ENCODE measurements around the gene MARCO.

The MARCO gene

GRCh38 chr2:118905206-118905605, 36.8 kb upstream of the MARCO start:
- H3K36me3 ChIP-seq (replicated peaks), result no peaks in the 10 kb centered on the region
- in situ Hi-C loops (cut with HindIII; ENCODE audit: low pct_ligation_motif_present, low sequenced_read_pairs), result no loop called here
- H3K27me3 ChIP-seq (replicated peaks), result no peaks in the 10 kb centered on the region
- H3K27ac ChIP-seq, result no peak overlapping the region
- TF ChIP-seq CTCF (IDR thresholded peaks at IDR 0.05; ENCODE audit: low read depth, low read length, missing control alignments), result no peak
- H3K4me3 ChIP-seq (ENCODE audit: low read depth, low read length), result no peak overlapping the region
- no peak for DNase-seq

- TF ChIP-seq CTCF (IDR thresholded peaks at IDR 0.05; ENCODE audit: low read depth, low read length, missing control alignments), result no peak
- no peak for DNase-seq
- Histone ChIP-seq H3K27me3 (replicated peaks) (no peaks in the 10 kb centered on the region), H3K27ac (no peak overlapping the region), H3K4me3 (ENCODE audit: low read depth, low read length) (no peak overlapping the region), H3K36me3 (replicated peaks) (no peaks in the 10 kb centered on the region)
- in situ Hi-C loops (cut with HindIII; ENCODE audit: low pct_ligation_motif_present, low sequenced_read_pairs), result no loop called here
These were observed 35.8 kb upstream of the MARCO start for GRCh38 chr2:118906186-118906585.

GRCh38 chr2:118907759-118908158, 34.2 kb upstream of the MARCO start:
- in situ Hi-C loops (cut with HindIII; ENCODE audit: low pct_ligation_motif_present, low sequenced_read_pairs), result no loop called here
- DNase-seq, result no peak
- no peak for TF ChIP-seq CTCF (IDR thresholded peaks at IDR 0.05; ENCODE audit: low read depth, low read length, missing control alignments)
- Histone ChIP-seq H3K4me3 (ENCODE audit: low read depth, low read length) (no peak overlapping the region), H3K27ac (no peak overlapping the region), H3K27me3 (replicated peaks) (no peaks in the 10 kb centered on the region), H3K36me3 (replicated peaks) (no peaks in the 10 kb centered on the region)

GRCh38 chr2:118909191-118909590, 32.8 kb upstream of the MARCO start:
- no peak overlapping the region for H3K27ac ChIP-seq
- no peaks in the 10 kb centered on the region for H3K27me3 ChIP-seq (replicated peaks)
- in situ Hi-C loops (cut with HindIII; ENCODE audit: low pct_ligation_motif_present, low sequenced_read_pairs), result no loop called here
- TF ChIP-seq CTCF (IDR thresholded peaks at IDR 0.05; ENCODE audit: low read depth, low read length, missing control alignments), result no peak
- no peak for DNase-seq
- no peaks in the 10 kb centered on the region for H3K36me3 ChIP-seq (replicated peaks)
- no peak overlapping the region for H3K4me3 ChIP-seq (ENCODE audit: low read depth, low read length)

GRCh38 chr2:118911166-118911856, 30.7 kb upstream of the MARCO start:
- DNase-seq, result no peak
- Histone ChIP-seq H3K27me3 (replicated peaks) (no peaks in the 10 kb centered on the region), H3K4me3 (ENCODE audit: low read depth, low read length) (no peak overlapping the region), H3K36me3 (replicated peaks) (no peaks in the 10 kb centered on the region), H3K27ac (no peak overlapping the region)
- TF ChIP-seq CTCF (IDR thresholded peaks at IDR 0.05; ENCODE audit: low read depth, low read length, missing control alignments), result no peak
- in situ Hi-C loops (cut with HindIII; ENCODE audit: low pct_ligation_motif_present, low sequenced_read_pairs), result no loop called here

GRCh38 chr2:118911936-118912335, 30.1 kb upstream of the MARCO start:
- H3K27ac ChIP-seq, result no peak overlapping the region
- no peaks in the 10 kb centered on the region for H3K36me3 ChIP-seq (replicated peaks)
- no peak for DNase-seq
- no peak overlapping the region for H3K4me3 ChIP-seq (ENCODE audit: low read depth, low read length)
- in situ Hi-C loops (cut with HindIII; ENCODE audit: low pct_ligation_motif_present, low sequenced_read_pairs), result no loop called here
- H3K27me3 ChIP-seq (replicated peaks), result no peaks in the 10 kb centered on the region
- no peak for TF ChIP-seq CTCF (IDR thresholded peaks at IDR 0.05; ENCODE audit: low read depth, low read length, missing control alignments)

Data from brain microvascular endothelial cell (primary cell).